ENCODE measurements around the gene C1R. TPM values are rescaled to one million over a fixed set of nuclear protein-coding genes. Genes with fewer than 3 reads are reported as not detected.

Gene C1R
- total RNA-seq, 1 experiment from 2014 or later: 11.5 TPM

- Histone ChIP-seq H3K79me2 (ENCODE audit: insufficient read depth, low read length) (no peaks in the 10 kb centered on the region), H3K14ac (ENCODE audit: insufficient read depth, low read length) (no peak overlapping the region), H4K8ac (replicated peaks; ENCODE audit: insufficient read length, low read depth, low read length) (no peak overlapping the region), H3K23me2 (ENCODE audit: insufficient read length, low read depth, low read length, poor library complexity, severe bottlenecking) (peaks cover 11% of the 10 kb centered on the region), H4K5ac (ENCODE audit: insufficient read length, low read depth, low read length) (no peak overlapping the region), H3K18ac (ENCODE audit: insufficient read length, low read depth, low read length) (no peak overlapping the region), H4K20me1 (ENCODE audit: control insufficient read depth, insufficient read depth, insufficient read length) (no peaks in the 10 kb centered on the region), H2AFZ (ENCODE audit: low read length) (no peak overlapping the region), H2AK5ac (ENCODE audit: insufficient read length, low read length) (no peak overlapping the region), H2BK5ac (ENCODE audit: insufficient read length, low read length) (no peak overlapping the region), H2BK20ac (ENCODE audit: low read depth, low read length, poor library complexity, severe bottlenecking) (no peak overlapping the region), H2BK15ac (ENCODE audit: low read depth, low read length) (no peak overlapping the region), H2BK120ac (ENCODE audit: low read depth, low read length, poor library complexity, severe bottlenecking) (no peak overlapping the region), H4K91ac (ENCODE audit: insufficient read length, low read depth, low read length) (no peak overlapping the region), H2BK12ac (ENCODE audit: insufficient read length, low read depth, low read length) (no peak overlapping the region), H3K79me1 (ENCODE audit: insufficient read depth, low read depth, low read length, poor library complexity, severe bottlenecking) (no peaks in the 10 kb centered on the region), H3K27ac (ENCODE audit: insufficient read length, low read depth, low read length) (no peak overlapping the region), H3K4me1 (ENCODE audit: insufficient read depth, low read length) (no peaks in the 10 kb centered on the region), H3T11ph (ENCODE audit: low read length) (no peak overlapping the region), H3K27me3 (ENCODE audit: insufficient read depth, low read length) (no peaks in the 10 kb centered on the region), H3K4me2 (ENCODE audit: insufficient read depth, insufficient read length, low read length) (no peak overlapping the region), H3K23ac (ENCODE audit: insufficient read length, low read depth, low read length) (no peak overlapping the region), H3K9ac (ENCODE audit: extremely low read depth, insufficient read length, low read length) (no peak overlapping the region), H3K4ac (ENCODE audit: low read depth, low read length) (no peak overlapping the region), H3K56ac (ENCODE audit: insufficient read length, low read depth, low read length) (no peak overlapping the region), H3K9me3 (ENCODE audit: control insufficient read depth, low read depth, low read length) (no peaks in the 10 kb centered on the region)
- H3K36me3 Mint-ChIP-seq (ENCODE audit: insufficient read depth in 1 of 3, low read depth in 3 of 3): peaks cover 10 to 18% (median 17%) of the 10 kb centered on the region in 3 experiments
- no CpG with 5 or more reads among the region's 5 CpGs for WGBS (ENCODE audit: extremely low coverage, insufficient read length, low lambda C conversion rate)
- peaks cover 7% of the 10 kb centered on the region for H3K27me3 Mint-ChIP-seq (ENCODE audit: low read depth)
- peaks cover 6 to 9% of the 10 kb centered on the region in 2 experiments for H3K9me3 Mint-ChIP-seq
- H3K27ac Mint-ChIP-seq: no peak overlapping the region
- H3K4me3 Mint-ChIP-seq: no peak overlapping the region
- DNase-seq: no peak
- TF ChIP-seq CTCF (conservative IDR thresholded peaks at IDR 0.05): no peak
- peaks cover 11 to 15% of the 10 kb centered on the region in 2 experiments for H3K4me1 Mint-ChIP-seq
These were observed 18.4 kb upstream of the C1R start for GRCh38 chr12:7110661-7111060.

All from H9 (cell line).